HG03097 (cell line): Measurements from ENCODE around the gene F2RL1.
"Not testable (repeated sequence)": the region's sequence is repeated elsewhere in the genome, so short reads cannot be mapped to it uniquely, and the experiment has no call there.

ENCODE experiments used
- ATAC-seq: cut with Tn5 transposase; IDR thresholded peaks from one replicate; pipeline ENCODE4 v1.9.1; 2021; ENCODE audit not compliant: unreplicated experiment, low FRiP score

The F2RL1 gene

DNA sequence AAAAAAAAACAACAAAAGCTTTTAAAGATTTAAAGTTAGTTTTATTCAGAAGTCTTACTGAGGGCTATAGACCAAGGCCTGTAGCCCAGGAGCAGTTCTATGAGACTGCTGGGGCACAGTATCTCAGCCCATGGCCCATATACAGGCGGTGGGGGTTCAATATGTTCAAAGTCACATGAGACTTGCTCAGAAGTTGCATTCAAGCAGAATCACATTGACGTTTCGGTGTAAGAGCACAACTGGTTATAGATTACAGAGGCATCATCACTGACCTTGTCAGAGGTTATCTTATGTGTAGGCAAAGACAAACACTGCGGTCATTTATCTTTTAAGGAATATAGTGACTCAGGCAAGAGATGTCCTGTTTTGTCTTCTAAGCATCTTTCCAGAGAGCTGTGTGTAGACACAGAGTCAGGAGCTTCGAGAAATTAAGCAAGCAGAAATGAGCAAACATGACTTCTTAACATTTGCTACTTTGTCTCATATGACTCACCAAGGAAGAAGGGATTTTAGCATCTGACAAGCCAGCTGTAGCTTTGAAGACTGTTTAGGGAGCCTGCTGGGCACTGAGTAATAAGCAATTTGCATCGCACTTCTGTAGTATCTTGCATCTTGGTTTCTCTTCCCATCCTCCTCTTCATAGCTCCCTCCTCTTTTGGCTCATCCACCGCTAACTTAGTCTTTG lies 12.9 kb upstream of the F2RL1 start:
- no peak for ATAC-seq

GRCh38 chr5:76807296-76807695 lies 11.5 kb upstream of the F2RL1 start:
- ATAC-seq, result no peak

DNA sequence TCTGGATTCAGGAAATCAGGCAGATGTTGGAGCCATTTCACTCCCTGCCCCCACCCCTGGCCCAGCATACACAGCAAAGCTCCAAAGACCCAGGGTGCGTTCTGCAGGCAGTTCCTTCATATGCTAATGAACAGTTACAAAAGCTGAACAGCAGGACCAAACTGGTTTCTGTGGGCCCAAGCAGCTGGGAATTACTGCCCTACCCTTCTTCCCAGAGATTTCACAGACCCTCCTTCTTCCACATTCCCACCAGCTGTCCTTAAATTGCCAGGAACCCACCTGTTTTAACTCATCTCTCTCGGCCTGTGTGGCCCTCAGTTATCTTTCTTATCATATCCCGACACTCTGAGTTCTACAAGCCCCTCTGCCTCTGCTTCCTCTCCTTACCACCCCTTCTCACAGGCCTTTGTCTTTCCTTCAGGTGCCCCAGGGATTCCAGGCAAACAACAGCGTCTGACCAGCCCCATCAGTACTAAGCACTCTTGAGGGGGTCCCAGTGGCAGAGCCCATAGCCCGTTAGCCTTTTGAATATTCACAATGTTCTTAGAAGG lies 10.6 kb upstream of the F2RL1 start:
- no peak for ATAC-seq

- ATAC-seq, result no peak
Measured at GRCh38 chr5:76809141-76809540, 9.7 kb upstream of the F2RL1 start.

- ATAC-seq, result no peak
Measured at GRCh38 chr5:76810236-76810635, 8.6 kb upstream of the F2RL1 start.

- ATAC-seq, result no peak
Measured at GRCh38 chr5:76811214-76811613, 7.6 kb upstream of the F2RL1 start.

DNA sequence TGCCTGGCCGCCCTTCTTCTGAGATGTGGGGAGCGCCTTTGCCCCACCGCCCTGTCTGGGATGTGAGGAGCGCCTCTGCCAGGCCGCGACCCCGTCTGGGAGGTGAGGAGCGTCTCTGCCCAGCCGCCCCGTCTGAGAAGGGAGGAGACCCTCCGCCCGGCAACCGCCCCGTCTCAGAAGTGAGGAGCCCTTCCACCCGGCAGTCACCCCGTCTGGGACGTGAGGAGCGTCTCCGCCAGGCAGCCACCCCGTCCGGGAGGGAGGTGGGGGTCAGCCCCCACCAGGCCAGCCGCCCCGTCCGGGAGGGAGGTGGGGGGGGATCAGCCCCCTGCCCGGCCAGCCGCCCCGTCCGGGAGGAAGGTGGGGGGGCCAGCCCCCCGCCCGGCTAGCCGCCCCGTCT lies 6.6 kb upstream of the F2RL1 start:
- ATAC-seq, result not testable (repeated sequence)

DNA sequence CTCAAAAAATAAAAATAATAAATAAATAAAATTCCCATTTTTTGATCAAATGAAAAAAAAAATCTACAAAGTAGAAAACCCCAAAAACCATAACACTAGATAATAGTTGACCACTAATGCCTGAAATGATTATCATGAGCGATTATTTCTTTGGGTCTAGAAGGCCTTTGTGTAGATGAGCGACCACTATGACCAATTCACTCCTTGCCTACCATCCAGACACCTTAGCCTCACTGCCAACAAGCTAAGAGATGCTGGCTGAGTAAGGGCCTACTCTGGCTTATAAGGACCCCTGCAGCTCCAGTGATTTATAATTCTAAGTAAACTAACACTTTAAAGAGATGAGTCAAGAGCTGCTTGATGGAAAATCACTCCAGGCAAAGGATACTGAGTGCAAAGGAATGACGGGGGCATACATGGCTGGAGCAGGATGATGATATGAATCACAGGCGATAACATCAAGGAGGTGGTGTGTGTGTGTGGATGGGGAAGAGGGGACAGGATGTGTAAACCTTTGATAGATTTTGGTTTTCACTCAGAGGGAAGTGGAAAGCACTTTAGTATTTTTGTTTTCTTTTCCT lies 4.8 kb upstream of the F2RL1 start:
- ATAC-seq, result no peak

- ATAC-seq, result no peak
Measured at GRCh38 chr5:76816110-76816831, 2.6 kb upstream of the F2RL1 start.

DNA sequence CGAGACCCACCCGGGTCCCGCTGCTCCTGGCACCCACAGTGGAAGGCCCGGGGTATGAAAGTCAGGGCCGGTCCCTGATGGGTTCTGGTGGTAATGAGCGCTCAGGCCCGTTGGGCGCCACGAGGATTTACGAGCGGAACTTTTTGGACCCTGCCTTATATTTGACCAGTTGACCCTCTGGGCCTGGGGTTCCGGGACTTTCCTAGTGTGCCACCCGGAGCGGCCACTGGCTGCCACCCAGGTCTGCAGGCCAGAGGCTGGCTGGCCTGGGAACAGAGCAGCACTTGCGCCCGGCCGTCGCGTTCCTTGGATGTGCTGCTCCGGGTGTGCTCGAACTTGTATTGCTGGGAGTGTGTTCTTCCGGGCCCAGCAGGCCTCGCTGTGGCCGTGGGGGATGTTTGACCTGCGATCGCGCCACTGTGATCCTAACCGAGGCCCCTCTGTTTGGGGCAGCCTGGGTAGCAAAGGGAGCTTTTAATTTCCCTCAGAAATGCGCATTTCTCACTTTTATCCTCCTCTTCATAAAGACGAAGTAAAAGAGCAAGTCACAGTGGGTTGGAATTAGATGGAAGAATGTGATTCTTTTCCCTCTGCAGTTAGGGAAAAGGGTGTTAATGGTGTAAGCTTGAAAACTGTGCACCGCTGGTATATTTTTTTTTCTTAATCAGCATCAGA lies 1.2 kb downstream of the F2RL1 start:
- ATAC-seq, result no peak

GRCh38 chr5:76820526-76820890 lies 1.7 kb downstream of the F2RL1 start:
- ATAC-seq, result no peak

DNA sequence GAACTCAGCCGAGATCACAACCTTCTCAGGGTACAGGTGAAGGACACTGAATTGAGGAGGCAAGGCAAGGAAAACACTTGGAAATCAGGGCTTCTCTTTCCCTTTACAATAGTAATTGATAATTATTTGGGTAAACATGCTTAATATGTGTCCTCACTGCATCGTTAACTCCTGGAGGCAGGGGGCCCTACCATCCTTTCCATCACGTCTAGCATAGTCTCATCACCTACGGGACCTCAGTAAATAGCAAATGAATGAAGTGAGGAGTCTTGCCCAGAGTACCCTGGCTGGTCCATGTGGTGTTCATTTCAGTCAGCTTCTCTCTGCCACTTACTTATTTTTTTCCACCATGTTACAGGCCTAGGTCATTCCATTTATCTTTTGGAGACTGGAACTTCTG lies 2.3 kb downstream of the F2RL1 start:
- ATAC-seq, result no peak

DNA sequence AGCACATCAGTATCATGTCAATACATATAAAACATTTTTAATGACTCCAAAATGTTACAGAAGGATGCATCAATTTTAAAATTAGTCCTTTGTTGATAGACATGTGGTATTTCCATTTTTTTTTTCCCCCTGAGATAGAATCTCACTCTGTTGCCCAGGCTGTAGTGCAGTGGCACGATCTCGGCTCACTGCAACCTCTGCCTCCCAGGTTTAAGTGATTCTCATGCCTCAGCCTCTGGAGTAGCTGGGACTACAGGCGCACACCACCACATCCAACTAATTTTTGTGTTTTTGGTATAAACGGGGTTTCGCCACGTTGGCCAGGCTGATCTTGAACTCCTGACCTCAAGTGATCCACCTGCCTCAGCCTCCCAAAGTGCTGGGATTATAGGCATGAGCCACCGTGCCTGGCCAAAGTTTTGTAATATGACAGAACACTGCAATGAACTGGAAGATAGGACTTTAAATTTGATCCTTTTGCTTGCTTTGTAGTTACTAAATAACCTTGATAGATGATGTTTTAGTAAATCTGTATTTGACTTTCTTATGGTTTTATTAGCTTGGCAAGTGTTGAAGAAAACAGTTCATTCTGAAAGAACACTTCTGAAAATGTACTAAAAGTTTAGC lies 3.4 kb downstream of the F2RL1 start:
- not testable (repeated sequence) for ATAC-seq

DNA sequence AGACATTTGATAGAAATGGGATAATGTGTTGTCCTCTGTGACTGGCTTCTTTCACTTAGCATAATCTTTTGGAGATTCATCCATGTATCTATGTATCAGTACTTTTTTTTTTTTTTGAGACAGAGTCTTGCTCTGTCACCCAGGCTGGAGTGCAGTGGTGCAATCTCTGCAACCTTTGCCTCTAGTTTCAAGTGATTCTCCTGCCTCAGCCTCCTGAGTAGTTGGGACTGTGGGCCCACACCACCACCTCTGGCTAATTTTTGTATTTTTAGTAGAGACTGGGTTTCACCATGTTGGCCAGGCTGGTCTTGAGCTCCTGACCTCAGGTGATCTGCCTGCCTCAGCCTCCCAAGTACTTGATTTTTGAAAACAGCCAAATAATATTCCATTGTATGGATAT lies 7.6 kb downstream of the F2RL1 start:
- not testable (repeated sequence) for ATAC-seq

GRCh38 chr5:76831110-76831452 lies 12.3 kb downstream of the F2RL1 start:
- no peak for ATAC-seq

DNA sequence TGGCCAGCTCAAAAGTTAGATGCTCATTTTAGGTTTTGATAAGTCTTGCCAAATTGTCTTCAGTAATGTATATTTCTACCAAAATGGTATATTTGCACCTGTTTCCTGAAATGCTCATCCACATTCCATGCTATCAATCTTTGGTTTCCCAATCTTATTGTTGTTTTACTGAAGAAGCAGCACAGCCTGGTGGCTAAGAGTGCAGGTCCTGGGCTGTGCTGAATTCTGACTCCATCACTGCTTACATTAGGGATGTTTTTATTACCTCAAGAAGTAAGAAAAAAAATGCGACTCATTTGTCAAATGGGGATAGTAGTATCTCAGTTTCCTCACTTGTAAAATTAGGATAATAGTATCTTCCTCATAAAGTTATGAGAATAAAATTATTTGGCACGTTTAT lies 17.4 kb downstream of the F2RL1 start:
- no peak for ATAC-seq

DNA sequence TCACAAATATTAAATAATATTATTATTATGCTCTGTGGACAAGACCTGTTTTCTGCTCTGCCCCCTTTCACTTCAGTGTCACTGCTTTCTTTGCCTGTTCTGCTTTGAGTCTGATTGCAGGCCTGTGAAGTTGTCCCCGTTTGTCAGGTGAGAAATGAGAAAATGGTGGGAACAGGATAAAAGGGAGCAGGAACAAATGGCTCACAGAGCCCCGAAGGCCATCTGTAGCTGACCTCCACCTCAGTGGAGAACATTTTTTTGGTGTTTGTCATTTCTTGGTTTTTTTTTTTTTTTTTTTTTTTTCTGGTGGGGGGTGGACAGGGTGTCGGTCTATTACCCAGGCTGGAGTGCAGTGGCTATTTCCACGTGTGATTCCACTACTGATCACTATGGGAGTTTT lies 17.8 kb downstream of the F2RL1 start:
- no peak for ATAC-seq

DNA sequence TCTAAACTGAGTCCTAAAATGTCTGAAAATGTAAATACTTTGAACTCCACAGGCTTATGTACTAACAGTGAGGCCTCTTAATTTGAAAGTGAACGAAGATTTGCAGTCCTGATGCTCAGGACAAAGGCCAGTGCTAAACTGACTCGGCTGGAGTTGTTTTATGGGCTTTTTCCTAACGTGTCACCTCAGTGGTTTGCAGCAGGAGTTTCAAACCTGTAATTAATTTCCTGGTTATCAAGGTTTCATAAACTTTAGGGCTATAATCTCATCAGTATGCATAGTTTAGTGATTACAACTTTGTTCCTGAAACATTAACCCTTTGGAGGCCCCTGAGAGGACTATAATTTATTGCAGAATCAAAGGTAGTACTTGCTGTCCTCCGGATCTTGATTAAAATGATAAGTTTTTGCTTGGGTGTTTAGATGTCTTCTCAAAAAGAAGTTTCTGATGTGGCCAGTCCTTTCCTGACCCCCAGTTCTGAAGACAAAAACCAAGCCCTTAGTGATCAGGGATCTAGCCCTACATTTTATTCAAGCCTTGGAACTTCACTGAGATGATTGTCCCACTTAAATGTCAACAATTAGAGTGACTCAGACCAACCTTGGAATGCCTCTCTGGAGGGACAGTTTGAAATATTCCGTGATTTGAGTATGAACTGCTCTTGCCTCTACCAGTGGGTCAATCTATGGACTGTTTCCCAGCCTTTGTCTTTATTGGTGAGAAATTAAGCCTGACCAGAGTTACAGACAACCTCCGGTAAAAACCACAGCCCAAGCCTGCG lies 19.8 kb downstream of the F2RL1 start:
- ATAC-seq, result no peak

DNA sequence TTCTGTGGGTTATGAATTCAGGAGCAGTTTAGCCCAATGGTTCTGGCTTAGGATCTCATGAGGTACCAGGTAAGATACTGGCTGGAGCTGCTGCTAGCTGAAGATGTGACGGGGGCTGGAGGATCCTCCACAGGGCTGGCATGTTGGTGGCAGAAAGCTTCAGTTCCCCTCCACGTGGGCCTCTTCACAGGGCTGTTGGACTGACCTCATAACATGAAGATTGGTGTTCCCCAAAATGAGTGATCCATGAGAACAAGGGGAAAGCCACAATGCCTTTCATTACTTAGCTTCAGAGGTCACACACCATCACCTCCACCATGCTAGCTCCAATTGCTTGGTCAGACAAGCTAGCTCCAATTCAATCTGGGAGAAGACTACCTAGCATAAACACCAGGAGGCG lies 22.5 kb downstream of the F2RL1 start:
- no peak for ATAC-seq

- ATAC-seq, result no peak
Measured at GRCh38 chr5:76845890-76846289, 27.1 kb downstream of the F2RL1 start.
